ENCODE data around the gene ST3GAL4. TPM values are rescaled to one million over a fixed set of nuclear protein-coding genes. Genes with fewer than 3 reads are reported as not detected.
"Not testable (repeated sequence)": the region's sequence is repeated elsewhere in the genome, so short reads cannot be mapped to it uniquely, and the experiment has no call there.

ST3GAL4 gene
- total RNA-seq, 2 donors from 2014 or later: 29.2 to 192 TPM

DNA sequence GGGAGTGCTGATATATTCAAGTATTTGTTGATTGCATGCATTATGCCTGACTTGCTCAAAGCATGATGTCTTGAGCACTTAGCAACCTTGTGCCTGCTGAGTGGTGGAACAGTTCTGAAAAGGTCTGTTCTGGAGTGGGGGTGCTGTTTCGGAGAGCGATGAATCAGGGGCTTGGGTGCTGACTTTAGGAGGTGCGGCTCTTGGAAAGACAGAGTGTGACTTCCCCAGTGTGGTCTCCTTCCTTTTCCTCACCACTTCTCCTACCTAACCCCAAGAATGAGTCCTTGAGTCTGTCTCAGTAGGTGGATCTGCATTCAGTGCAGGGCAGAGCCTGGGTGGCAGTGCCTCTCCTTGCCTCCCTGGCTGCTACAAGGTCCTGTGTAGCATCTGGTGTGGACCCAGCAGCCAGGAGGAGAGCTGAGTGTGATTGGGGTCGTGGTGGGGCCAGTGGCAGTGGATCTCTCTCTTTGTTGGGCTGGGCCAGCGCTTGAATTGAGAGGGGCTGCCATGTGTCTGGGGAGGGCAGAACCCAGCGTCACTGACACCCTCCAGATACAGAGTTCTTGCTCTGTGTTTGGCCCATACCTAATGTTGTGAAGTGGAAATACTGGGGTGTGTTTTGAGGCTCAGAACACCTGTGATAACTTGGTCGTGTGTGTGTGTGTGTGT, 35.9 kb downstream of the ST3GAL4 start:
- no peaks in the 10 kb centered on the region for H3K4me1 ChIP-seq (replicated peaks)

GRCh38 chr11:126391970-126392632, 36.6 kb downstream of the ST3GAL4 start:
- intact Hi-C loops (cut with DNase I): no loop called here
- H3K4me1 ChIP-seq (replicated peaks): no peaks in the 10 kb centered on the region
- no peak overlapping the region for H3K27ac ChIP-seq
- TF ChIP-seq POLR2AphosphoS5 (IDR thresholded peaks at IDR 0.05) (no peak), POLR2A (IDR thresholded peaks at IDR 0.05) (no peak), CTCF (IDR thresholded peaks at IDR 0.05) (no peak)
- no peak overlapping the region for H3K4me3 ChIP-seq
- DNase-seq (ENCODE audit: low spot score): no peak
- H3K36me3 ChIP-seq: no peaks in the 10 kb centered on the region
- 36% methylated on average over 8 of the region's 8 CpGs for WGBS
- no peaks in the 10 kb centered on the region for H3K27me3 ChIP-seq (replicated peaks; ENCODE audit: insufficient read depth)
- H3K9me3 ChIP-seq: no peaks in the 10 kb centered on the region

More for the DNA sequence above, 35.9 kb downstream of the ST3GAL4 start:
- no peak overlapping the region for H3K4me3 ChIP-seq
- TF ChIP-seq CTCF (IDR thresholded peaks at IDR 0.05): no peak
- TF ChIP-seq POLR2AphosphoS5 (IDR thresholded peaks at IDR 0.05): no peak
- no peak overlapping the region for H3K27ac ChIP-seq
- DNase-seq (ENCODE audit: low spot score): no peak
- H3K36me3 ChIP-seq: no peaks in the 10 kb centered on the region
- no peaks in the 10 kb centered on the region for H3K27me3 ChIP-seq (replicated peaks; ENCODE audit: insufficient read depth)
- WGBS: 72% methylated on average over 7 of the region's 7 CpGs
- intact Hi-C loops (cut with DNase I): no loop called here
- no peaks in the 10 kb centered on the region for H3K9me3 ChIP-seq

GRCh38 chr11:126392633-126393013, 37.1 kb downstream of the ST3GAL4 start:
- TF ChIP-seq POLR2AphosphoS5 (IDR thresholded peaks at IDR 0.05) (no peak), CTCF (IDR thresholded peaks at IDR 0.05) (no peak), POLR2A (IDR thresholded peaks at IDR 0.05) (no peak)
- intact Hi-C loops (cut with DNase I): no loop called here
- no peak for DNase-seq (ENCODE audit: low spot score)
- Histone ChIP-seq H3K9me3 (no peaks in the 10 kb centered on the region), H3K4me3 (no peak overlapping the region), H3K36me3 (no peaks in the 10 kb centered on the region), H3K27ac (no peak overlapping the region), H3K4me1 (replicated peaks) (no peaks in the 10 kb centered on the region), H3K27me3 (replicated peaks; ENCODE audit: insufficient read depth) (no peaks in the 10 kb centered on the region)
- 26% methylated on average over 4 of the region's 4 CpGs for WGBS

GRCh38 chr11:126393143-126393542, 37.7 kb downstream of the ST3GAL4 start:
- Histone ChIP-seq H3K4me1 (replicated peaks) (no peaks in the 10 kb centered on the region), H3K4me3 (no peak overlapping the region), H3K27me3 (replicated peaks; ENCODE audit: insufficient read depth) (no peaks in the 10 kb centered on the region), H3K9me3 (no peaks in the 10 kb centered on the region), H3K27ac (no peak overlapping the region), H3K36me3 (no peaks in the 10 kb centered on the region)
- 88% methylated on average over 5 of the region's 5 CpGs for WGBS
- no peak for DNase-seq (ENCODE audit: low spot score)
- intact Hi-C loops (cut with DNase I): no loop called here
- TF ChIP-seq CTCF (IDR thresholded peaks at IDR 0.05) (no peak), POLR2AphosphoS5 (IDR thresholded peaks at IDR 0.05) (no peak), POLR2A (IDR thresholded peaks at IDR 0.05) (no peak)

GRCh38 chr11:126394036-126394435, 38.5 kb downstream of the ST3GAL4 start:
- H3K27me3 ChIP-seq (replicated peaks; ENCODE audit: insufficient read depth): no peaks in the 10 kb centered on the region
- no peaks in the 10 kb centered on the region for H3K36me3 ChIP-seq
- H3K9me3 ChIP-seq: no peaks in the 10 kb centered on the region
- DNase-seq (ENCODE audit: low spot score): no peak
- WGBS: 70% methylated on average over 3 of the region's 3 CpGs
- intact Hi-C loops (cut with DNase I): no loop called here
- H3K4me1 ChIP-seq (replicated peaks): no peaks in the 10 kb centered on the region
- no peak overlapping the region for H3K4me3 ChIP-seq
- TF ChIP-seq POLR2AphosphoS5 (IDR thresholded peaks at IDR 0.05): no peak
- TF ChIP-seq POLR2A (IDR thresholded peaks at IDR 0.05): no peak
- TF ChIP-seq CTCF (IDR thresholded peaks at IDR 0.05): no peak
- H3K27ac ChIP-seq: no peak overlapping the region

DNA sequence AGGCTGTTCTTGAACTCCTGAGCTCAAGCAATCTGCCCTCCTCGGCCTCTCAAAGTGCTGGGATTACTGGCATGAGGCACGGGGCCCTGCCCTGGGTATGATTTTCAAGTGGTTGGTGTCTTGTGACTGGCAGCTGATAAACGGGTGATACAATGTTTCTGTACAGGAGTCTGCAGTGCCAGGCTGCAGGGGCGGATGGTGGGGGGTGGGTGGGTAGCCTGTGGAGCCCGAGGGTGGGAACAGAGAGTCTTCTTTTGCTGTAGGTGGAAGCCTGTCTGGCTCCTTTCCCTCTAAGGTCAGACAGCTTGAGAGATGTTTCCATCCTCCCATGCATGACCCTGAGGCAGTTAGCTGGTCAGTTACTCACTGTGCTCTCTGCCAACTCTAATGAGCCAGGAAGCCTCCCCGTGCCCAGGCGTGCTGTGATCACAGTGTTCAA, 39.2 kb downstream of the ST3GAL4 start:
- H3K27ac ChIP-seq; DNase-seq (ENCODE audit: low spot score): not testable (repeated sequence)

GRCh38 chr11:126395784-126396183, 40.3 kb downstream of the ST3GAL4 start:
- H3K9me3 ChIP-seq; H3K4me1 ChIP-seq (replicated peaks); DNase-seq (ENCODE audit: low spot score); H3K27me3 ChIP-seq (replicated peaks; ENCODE audit: insufficient read depth); H3K27ac ChIP-seq; H3K36me3 ChIP-seq; H3K4me3 ChIP-seq; intact Hi-C loops (cut with DNase I): not testable (repeated sequence)
- 80% methylated on average over 10 of the region's 13 CpGs for WGBS

More for the DNA sequence above, 39.2 kb downstream of the ST3GAL4 start:
- H3K4me3 ChIP-seq; H3K9me3 ChIP-seq; H3K36me3 ChIP-seq; intact Hi-C loops (cut with DNase I); H3K4me1 ChIP-seq (replicated peaks); H3K27me3 ChIP-seq (replicated peaks; ENCODE audit: insufficient read depth): not testable (repeated sequence)
- 67% methylated on average over 5 of the region's 7 CpGs for WGBS
